Ascending aorta (tissue), 2 donors: ENCODE measurements around the gene NKAIN1. TPM values are rescaled to one million over a fixed set of nuclear protein-coding genes. Genes with fewer than 3 reads are reported as not detected.
"Not testable (repeated sequence)": the region's sequence is repeated elsewhere in the genome, so short reads cannot be mapped to it uniquely, and the experiment has no call there.

Source experiments
- DNase-seq, 2 donors: peaks; one replicate each; pipeline ENCODE4 v3.0.0-alpha.2; 2019; ENCODE audit warnings: low spot score in 2 of 2
- H3K27ac ChIP-seq, 2 donors: fragments of 200-600 bp; sonication (generic); one replicate each; pipeline ENCODE4 v1.5.1; 2016 to 2017; ENCODE audit warnings: mild to moderate bottlenecking in 1 of 2
- H3K27me3 ChIP-seq: fragments of 200-600 bp; sonication (generic); one replicate; pipeline ENCODE4 v1.5.1; 2017
- H3K36me3 ChIP-seq, 2 donors: fragments of 200-600 bp; sonication (generic); one replicate each; pipeline ENCODE4 v1.5.1; 2016
- H3K4me1 ChIP-seq, 2 donors: fragments of 200-600 bp; sonication (generic); one replicate each; pipeline ENCODE4 v1.5.1; 2016 to 2017; ENCODE audit warnings: mild to moderate bottlenecking in 1 of 2
- H3K4me3 ChIP-seq, 2 donors: fragments of 200-600 bp; sonication (generic); one replicate each; pipeline ENCODE4 v1.5.1; 2016 to 2017; ENCODE audit warnings: mild to moderate bottlenecking in 1 of 2
- H3K9me3 ChIP-seq, 2 donors: fragments of 200-600 bp; sonication (generic); one replicate each; pipeline ENCODE4 v1.5.1; 2016
- CTCF ChIP-seq, 3 experiments: fragments of 200-600 bp in 2 of 3; fragments of 450-650 bp in 1 of 3; sonication (generic) in 2 of 3; IDR thresholded peaks; one replicate each; pipeline ENCODE4 v1.5.1; 2016 to 2019; ENCODE audit warnings: antibody characterized with exemption in 3 of 3, mild to moderate bottlenecking in 1 of 3, moderate library complexity in 1 of 3
- intact Hi-C: fragments of 100-400 bp; cut with DNase I; formaldehyde crosslinking; loops from one replicate; pipeline ENCODE4 v1.15.1; 2023
- total RNA-seq: library from RNA; depleted of rRNA; stranded (reverse); fragments of >200 nt; gene quantifications from one replicate; pipeline ENCODE4 v1.1.0, GENCODE V29; 2016

The NKAIN1 gene
- total RNA-seq, 1 donor from 2014 or later, result not detected

- Histone ChIP-seq H3K27me3 (no peaks in the 10 kb centered on the region), H3K9me3 (no peaks in the 10 kb centered on the region), H3K4me1 (peaks cover 0 to 3% of the 10 kb centered on the region in 2 donors), H3K4me3 (no peak overlapping the region), H3K36me3 (no peaks in the 10 kb centered on the region), H3K27ac (no peak overlapping the region)
- TF ChIP-seq CTCF (IDR thresholded peaks at IDR 0.05), result no peak
- DNase-seq, result no peak
- intact Hi-C loops, result no loop called here
Measured at GRCh38 chr1:31140299-31140698, 99.4 kb downstream of the NKAIN1 start.

DNA sequence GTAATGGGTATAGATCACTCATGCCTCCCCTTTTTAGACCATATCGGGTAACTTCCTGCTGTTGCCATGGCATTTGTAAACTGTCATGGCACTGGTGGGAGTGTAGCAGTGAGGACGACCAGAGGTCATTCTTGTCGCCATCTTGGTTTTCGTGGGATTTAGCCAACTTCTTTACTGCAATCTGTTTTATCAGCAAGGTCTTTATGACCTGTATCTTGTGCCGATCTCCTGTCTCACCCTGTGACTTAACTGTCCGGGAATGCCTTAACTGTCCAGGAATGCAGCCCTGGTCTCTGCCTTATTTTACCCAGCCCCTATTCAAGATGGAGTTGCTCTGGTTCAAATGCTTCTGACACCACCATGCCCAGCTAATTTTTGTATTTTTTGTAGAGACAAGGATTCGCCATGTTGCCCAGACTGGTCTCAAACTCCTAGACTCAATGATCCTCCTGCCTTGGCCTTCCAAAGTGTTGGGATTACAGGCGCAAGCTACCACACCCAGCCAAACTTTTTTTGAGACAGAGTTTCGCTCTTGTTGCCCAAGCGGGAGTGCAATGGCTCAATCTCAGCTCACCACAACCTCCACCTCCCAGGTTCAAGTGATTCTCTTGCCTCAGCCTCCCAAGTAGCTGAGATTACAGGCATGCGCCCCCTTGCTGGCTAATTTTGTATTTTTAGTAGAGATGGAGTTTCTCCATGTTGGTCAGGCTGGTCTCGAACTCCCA lies 100.7 kb downstream of the NKAIN1 start:
- H3K36me3 ChIP-seq, H3K27ac ChIP-seq, H3K9me3 ChIP-seq, H3K27me3 ChIP-seq, DNase-seq, H3K4me1 ChIP-seq, H3K4me3 ChIP-seq, intact Hi-C loops: not testable (repeated sequence)

- intact Hi-C loops, DNase-seq, H3K4me1 ChIP-seq, H3K27me3 ChIP-seq, H3K9me3 ChIP-seq, H3K4me3 ChIP-seq, H3K27ac ChIP-seq, H3K36me3 ChIP-seq: not testable (repeated sequence)
Measured at GRCh38 chr1:31137873-31138272, 101.8 kb downstream of the NKAIN1 start.

- DNase-seq, result no peak
- intact Hi-C loops, result no loop called here
- Histone ChIP-seq H3K4me1 (no peaks in the 10 kb centered on the region), H3K4me3 (no peak overlapping the region), H3K27ac (no peak overlapping the region), H3K9me3 (no peaks in the 10 kb centered on the region), H3K36me3 (no peaks in the 10 kb centered on the region), H3K27me3 (no peaks in the 10 kb centered on the region)
- no peak for TF ChIP-seq CTCF (IDR thresholded peaks at IDR 0.05)
Measured at GRCh38 chr1:31135973-31136600, 103.6 kb downstream of the NKAIN1 start.

DNA sequence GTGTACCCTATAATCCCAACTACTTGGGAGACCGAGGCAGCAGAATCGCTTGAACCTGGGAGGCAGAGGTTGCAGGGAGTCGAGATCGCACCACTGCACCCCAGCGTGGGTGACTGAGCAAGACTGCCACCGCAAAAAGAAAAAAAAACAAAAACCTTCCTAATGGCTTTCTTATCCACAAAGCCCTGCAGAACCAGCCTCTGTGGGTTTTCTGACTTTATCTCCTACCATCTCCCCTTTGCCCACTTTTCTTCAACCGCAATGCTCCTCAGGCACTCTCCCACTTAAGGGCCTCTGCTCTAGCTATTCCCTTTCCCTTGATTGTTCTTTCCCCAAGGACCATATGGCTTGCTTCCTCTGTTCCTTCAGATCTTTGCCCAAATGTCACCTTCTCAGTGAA lies 106.3 kb downstream of the NKAIN1 start:
- Histone ChIP-seq H3K4me1 (no peaks in the 10 kb centered on the region), H3K27ac (no peak overlapping the region), H3K4me3 (no peak overlapping the region), H3K9me3 (no peaks in the 10 kb centered on the region), H3K27me3 (no peaks in the 10 kb centered on the region), H3K36me3 (no peaks in the 10 kb centered on the region)
- TF ChIP-seq CTCF (IDR thresholded peaks at IDR 0.05), result no peak
- intact Hi-C loops, result no loop called here
- no peak for DNase-seq

Other genes with a start within 250 kb of the NKAIN1 start
- 52.3 TPM for gene PUM1, start 174.2 kb downstream of the NKAIN1 start, total RNA-seq
- 11.8 TPM for gene SNRNP40, start 56.9 kb upstream of the NKAIN1 start, total RNA-seq
- 9.7 TPM for gene ZCCHC17, start 57.1 kb upstream of the NKAIN1 start, total RNA-seq
- gene FABP3, start 133.2 kb upstream of the NKAIN1 start, total RNA-seq, result 24.2 TPM
- 10.7 TPM for gene SERINC2, start 173.3 kb upstream of the NKAIN1 start, total RNA-seq